H1 (cell line): Measurements from ENCODE around the gene SLC12A7. TPM values are rescaled to one million over a fixed set of nuclear protein-coding genes. Genes with fewer than 3 reads are reported as not detected.

Experiments
- CTCF ChIA-PET: fragments of 300-600 bp; sonication (Branson Sonifier 250); formaldehyde crosslinking; loops from one replicate; lab custom pipeline; 2021; ENCODE audit not compliant: partially characterized antibody; lab: Charles Lee
- POLR2A ChIA-PET: fragments of 300-600 bp; sonication (Branson Sonifier 250); formaldehyde crosslinking; loops from one replicate; lab custom pipeline; 2021; ENCODE audit warnings: inconsistent platforms; ENCODE audit not compliant: partially characterized antibody; lab: Charles Lee
- DNase-seq, 2 experiments: peaks; one replicate each; pipeline versions ENCODE4 v3.0.0 to v3.0.0-alpha.2; 2010 to 2022; ENCODE audit warnings: low spot score in 2 of 2, low read depth in 1 of 2, mixed read lengths in 1 of 2
- FAIRE-seq: peaks from 2 replicates; lab custom pipeline; 2011; peaks lifted over from hg19 to GRCh38; lab: Jason Lieb, UNC
- H2AFZ ChIP-seq: 2 replicates; pipeline ENCODE4 v1.8.1; 2012; ENCODE audit warnings: low read length, inconsistent platforms
- H2AK5ac ChIP-seq: 2 replicates; pipeline ENCODE4 v1.6.1; 2013; ENCODE audit warnings: low read depth, low read length
- H2BK120ac ChIP-seq: replicated peaks from 2 replicates; pipeline ENCODE3; 2013; ENCODE audit warnings: low read depth, low read length, inconsistent platforms
- H2BK12ac ChIP-seq: 2 replicates; pipeline ENCODE4 v1.6.1; 2013; ENCODE audit warnings: low read depth, low read length
- H2BK15ac ChIP-seq: 2 replicates; pipeline ENCODE4 v1.6.1; 2013; ENCODE audit warnings: low read length
- H2BK20ac ChIP-seq: 2 replicates; pipeline ENCODE4 v1.6.1; 2013; ENCODE audit warnings: low read length
- H2BK5ac ChIP-seq: 2 replicates; pipeline ENCODE4 v1.6.1; 2013; ENCODE audit warnings: low read depth, low read length
- H3K14ac ChIP-seq: 2 replicates; pipeline ENCODE4 v1.6.1; 2013; ENCODE audit warnings: inconsistent platforms; ENCODE audit not compliant: insufficient read length
- H3K18ac ChIP-seq: 2 replicates; pipeline ENCODE4 v1.6.1; 2013; ENCODE audit warnings: low read length; ENCODE audit errors: extremely low read depth
- H3K23ac ChIP-seq: 2 replicates; pipeline ENCODE4 v1.6.1; 2013; ENCODE audit warnings: inconsistent platforms; ENCODE audit not compliant: insufficient read length
- H3K23me2 ChIP-seq: 2 replicates; pipeline ENCODE4 v1.6.1; 2013; ENCODE audit warnings: low read depth, low read length
- H3K27ac ChIP-seq: 2 replicates; pipeline ENCODE4 v1.6.1; 2011; ENCODE audit warnings: low read depth, low read length, inconsistent platforms
- H3K27me3 ChIP-seq, 4 experiments: replicated peaks in 1 of 4; 1 replicate in 1 of 4; 2 replicates in 3 of 4; pipeline versions ENCODE4 v1.6.1 to v1.8.1; 2011 to 2013; ENCODE audit warnings: low read length in 3 of 4, mild to moderate bottlenecking in 3 of 4, inconsistent platforms in 2 of 4, mixed read lengths in 2 of 4, moderate library complexity in 1 of 4; ENCODE audit not compliant: control insufficient read depth in 3 of 4, insufficient read depth in 3 of 4; ENCODE audit errors: extremely low read depth in 1 of 4
- H3K36me3 ChIP-seq, 4 experiments: 2 replicates each; pipeline versions ENCODE4 v1.6.1 to v1.8.1; 2011 to 2013; ENCODE audit warnings: mild to moderate bottlenecking in 4 of 4, low read length in 3 of 4, moderate library complexity in 2 of 4, control low read depth in 1 of 4, inconsistent platforms in 1 of 4; ENCODE audit not compliant: insufficient read depth in 4 of 4, control insufficient read depth in 2 of 4
- H3K4ac ChIP-seq: replicated peaks from 2 replicates; pipeline ENCODE3; 2013; ENCODE audit warnings: low read length, low read depth, mixed read lengths, inconsistent platforms; ENCODE audit not compliant: insufficient read length
- H3K4me1 ChIP-seq, 4 experiments: replicated peaks in 1 of 4; 1 replicate in 1 of 4; 2 replicates in 3 of 4; pipeline versions ENCODE4 v1.6.1 to v1.8.1; 2011 to 2013; ENCODE audit warnings: low read length in 3 of 4, inconsistent platforms in 2 of 4, mixed read lengths in 1 of 4; ENCODE audit not compliant: insufficient read depth in 4 of 4, control insufficient read depth in 3 of 4
- H3K4me2 ChIP-seq, 2 experiments: 2 replicates each; pipeline versions ENCODE4 v1.6.1 to v1.8.1; 2011 to 2013; ENCODE audit warnings: low read depth in 2 of 2, low read length in 2 of 2, control low read depth in 1 of 2, inconsistent platforms in 1 of 2, mild to moderate bottlenecking in 1 of 2; ENCODE audit not compliant: insufficient read depth in 1 of 2
- H3K4me3 ChIP-seq, 4 experiments: fragments of 200-600, 300-600 bp in 1 of 4; sonication (generic), shearing (Covaris generic), sonication (Bioruptor Twin) in 1 of 4; 2 replicates each; pipeline versions ENCODE4 v1.5.1 to v1.8.1; 2011 to 2016; ENCODE audit warnings: low read length in 4 of 4, low read depth in 3 of 4, control low read depth in 2 of 4, inconsistent platforms in 2 of 4, mild to moderate bottlenecking in 2 of 4, mixed read lengths in 1 of 4, moderate library complexity in 1 of 4; ENCODE audit not compliant: insufficient read depth in 2 of 4; ENCODE audit errors: extremely low read depth in 1 of 4
- H3K56ac ChIP-seq: replicated peaks from 2 replicates; pipeline ENCODE3; 2013; ENCODE audit warnings: low read depth, mild to moderate bottlenecking, mixed read lengths, low read length, inconsistent platforms; ENCODE audit not compliant: insufficient read length
- H3K79me1 ChIP-seq: 2 replicates; pipeline ENCODE4 v1.6.1; 2013; ENCODE audit warnings: low read depth, low read length, control low read depth
- H3K79me2 ChIP-seq, 2 experiments: 2 replicates each; pipeline versions ENCODE4 v1.6.1 to v1.8.1; 2012 to 2013; ENCODE audit warnings: low read length in 2 of 2, mild to moderate bottlenecking in 2 of 2, inconsistent platforms in 1 of 2; ENCODE audit not compliant: insufficient read depth in 2 of 2, control insufficient read depth in 1 of 2
- H3K9ac ChIP-seq, 4 experiments: replicated peaks in 1 of 4; 1 replicate in 1 of 4; 2 replicates in 3 of 4; pipeline versions ENCODE4 v1.6.1 to v1.8.1; 2011 to 2013; ENCODE audit warnings: low read depth in 3 of 4, low read length in 3 of 4, control low read depth in 2 of 4, mild to moderate bottlenecking in 2 of 4, moderate library complexity in 2 of 4, inconsistent platforms in 1 of 4; ENCODE audit errors: extremely low read depth in 1 of 4
- H3K9me3 ChIP-seq, 2 experiments: 2 replicates each; pipeline versions ENCODE4 v1.6.1 to v1.8.1; 2012 to 2013; ENCODE audit warnings: mild to moderate bottlenecking in 2 of 2, moderate library complexity in 2 of 2, control low read depth in 1 of 2, inconsistent platforms in 1 of 2, low read depth in 1 of 2, low read length in 1 of 2, mixed read lengths in 1 of 2; ENCODE audit not compliant: insufficient read depth in 2 of 2
- H4K20me1 ChIP-seq, 2 experiments: replicated peaks in 1 of 2; 2 replicates each; pipeline versions ENCODE3 to v1.8.1; 2011 to 2013; ENCODE audit warnings: inconsistent platforms in 2 of 2, low read length in 2 of 2, mild to moderate bottlenecking in 1 of 2; ENCODE audit not compliant: insufficient read depth in 2 of 2, control insufficient read depth in 1 of 2
- H4K5ac ChIP-seq: 2 replicates; pipeline ENCODE4 v1.6.1; 2013; ENCODE audit warnings: low read length, low read depth, mixed read lengths, inconsistent platforms; ENCODE audit not compliant: insufficient read length
- H4K8ac ChIP-seq: 2 replicates; pipeline ENCODE4 v1.8.0; 2013; ENCODE audit warnings: mild to moderate bottlenecking, moderate library complexity, low read length, inconsistent platforms; ENCODE audit not compliant: insufficient read depth; ENCODE audit errors: extremely low read depth
- H4K91ac ChIP-seq: replicated peaks from 2 replicates; pipeline ENCODE3; 2013; ENCODE audit warnings: low read length, mixed read lengths, inconsistent platforms; ENCODE audit not compliant: insufficient read length
- GTF2F1 ChIP-seq: IDR thresholded peaks from 2 replicates; pipeline ENCODE4 v1.6.1; 2012; ENCODE audit warnings: low read depth, low read length, improper control_type of control experiment, borderline replicate concordance
- RAD21 ChIP-seq, 2 experiments: IDR thresholded peaks in 1 of 2; conservative IDR thresholded peaks in 1 of 2; 2 replicates each; pipeline ENCODE4 v1.6.1; 2011; ENCODE audit warnings: low read depth in 2 of 2, low read length in 2 of 2, improper control_type of control experiment in 1 of 2, inconsistent platforms in 1 of 2, mild to moderate bottlenecking in 1 of 2, moderate library complexity in 1 of 2
- SIN3A ChIP-seq, 2 experiments: IDR thresholded peaks in 1 of 2; conservative IDR thresholded peaks in 1 of 2; 2 replicates each; pipeline ENCODE4 v1.6.1; 2011 to 2012; ENCODE audit warnings: low read length in 2 of 2, improper control_type of control experiment in 1 of 2, low read depth in 1 of 2, mild to moderate bottlenecking in 1 of 2
- WGBS, 2 experiments: shearing (Covaris generic) in 1 of 2; methylation state at CpG; one replicate each; pipeline versions ENCODE4 v1.1.6 to v1.1.7; 2013 to 2015; ENCODE audit warnings: low lambda C conversion rate in 2 of 2, mixed read lengths in 2 of 2, inconsistent platforms in 1 of 2, low coverage in 1 of 2, missing lambda C conversion rate in 1 of 2; ENCODE audit not compliant: insufficient replicate concordance in 2 of 2, insufficient coverage in 1 of 2, insufficient read length in 1 of 2; ENCODE audit errors: extremely low coverage in 1 of 2, missing lambda C conversion rate in 1 of 2; 5-methylcytosine and 5-hydroxymethylcytosine counted together
- polyA plus RNA-seq, 7 experiments: library from polyadenylated mRNA; depleted of rRNA in 3 of 7; stranded (reverse) in 5 of 7; unstranded in 2 of 7; fragments of >200 nt in 5 of 7; fragments of 200-250 nt in 2 of 7; gene quantifications; 1 replicate in 5 of 7; 2 replicates in 1 of 7; 4 replicates in 1 of 7; pipeline versions ENCODE4 v1.2.1 to v1.2.3, GENCODE V29; 2011 to 2013; ENCODE audit warnings: missing spikeins in 2 of 7, mixed read lengths in 2 of 7
- total RNA-seq: library from RNA; stranded (reverse); fragmentation: NEBNext Ultra II Directional; extraction: Animal tissue kit (Norgen Biotek cat#: 25700); gene quantifications from 2 replicates; pipeline ENCODE4 v1.2.1, GENCODE V29; 2021

SLC12A7 gene
- total and polyA plus RNA-seq, 2 of the 8 experiments (the other 6 are each of a cell fraction or from before 2014, with no cell fraction given) = 23.5 to 39.7 TPM

- H3K27ac ChIP-seq = no peak overlapping the region
- H3K79me1 ChIP-seq = no peaks in the 10 kb centered on the region
- ChIA-PET POLR2A (no interaction called here), CTCF (no interaction called here)
- H3K4ac ChIP-seq = no peak overlapping the region
- H2AFZ ChIP-seq = no peak overlapping the region
- 84 to 99% methylated on average over 11 of the region's 11 CpGs for WGBS, 2 experiments
- no peak overlapping the region for H2BK15ac ChIP-seq
- no peak overlapping the region for H3K23ac ChIP-seq
- H4K91ac ChIP-seq = no peak overlapping the region
- H3K9me3 ChIP-seq = peaks cover 0 to 32% of the 10 kb centered on the region in 2 experiments; a peak in 3 of 4 replicates
- H3K4me2 ChIP-seq = no peak overlapping the region
- H4K8ac ChIP-seq = peak overlapping the region; percentile 51; the same call in 1 of the 2 replicates
- no peak for FAIRE-seq
- no peak overlapping the region for H3K18ac ChIP-seq
- no peak overlapping the region for H3K9ac ChIP-seq
- no peaks in the 10 kb centered on the region; a peak in 1 of 7 replicates for H3K4me1 ChIP-seq
- peak in 1 of 2 experiments; percentile 3 for DNase-seq
- H3K79me2 ChIP-seq = no peaks in the 10 kb centered on the region
- H2BK20ac ChIP-seq = no peak overlapping the region
- H2AK5ac ChIP-seq = no peak overlapping the region
- no peak overlapping the region for H4K5ac ChIP-seq
- peaks cover 2 to 13% (median 5%) of the 10 kb centered on the region in 4 experiments; a peak in 6 of 8 replicates for H3K36me3 ChIP-seq
- H3K4me3 ChIP-seq = no peak overlapping the region
- H3K27me3 ChIP-seq = no peaks in the 10 kb centered on the region
- H4K20me1 ChIP-seq = peaks cover 2 to 16% of the 10 kb centered on the region in 2 experiments
- H2BK120ac ChIP-seq = no peak overlapping the region
- peaks cover 62% of the 10 kb centered on the region; the same call in 1 of the 2 replicates for H3K23me2 ChIP-seq
- no peak overlapping the region for H2BK5ac ChIP-seq
- H3K56ac ChIP-seq = peak overlapping the region; percentile 92
- no peak overlapping the region for H3K14ac ChIP-seq
- H2BK12ac ChIP-seq = no peak overlapping the region
- no peak for TF ChIP-seq RAD21 (IDR thresholded peaks at IDR 0.05 in 1 of 2, conservative IDR thresholded peaks at IDR 0.05 in 1 of 2; ENCODE audit: low read depth in 2 of 2, low read length in 2 of 2)
- no peak for TF ChIP-seq GTF2F1
- TF ChIP-seq SIN3A (conservative IDR thresholded peaks at IDR 0.05 in 1 of 2, IDR thresholded peaks at IDR 0.05 in 1 of 2; ENCODE audit: low read depth in 1 of 2, low read length in 2 of 2) = no peak
Observed at GRCh38 chr5:1047332-1047965, 64.4 kb downstream of the SLC12A7 start.
